AG04449 (cell line): ENCODE measurements around the gene NIN.

ENCODE experiments used
- CTCF ChIA-PET: fragments of 350-600 bp; formaldehyde crosslinking; extraction: SDS; loops from one replicate; lab custom pipeline; 2021; ENCODE audit warnings: antibody characterized with exemption; lab: Yijun Ruan, JAX
- POLR2A ChIA-PET: fragments of 400-600, 350-600 bp; formaldehyde crosslinking; extraction: SDS; loops from one replicate; lab custom pipeline; 2020; ENCODE audit warnings: antibody characterized with exemption, inconsistent platforms; lab: Yijun Ruan, JAX
- DNase-seq: peaks from one replicate; pipeline ENCODE4 v3.0.0-alpha.2; 2010; ENCODE audit warnings: low read depth, low spot score
- H3K4me3 ChIP-seq: 2 replicates; pipeline ENCODE4 v1.5.1; 2011; ENCODE audit warnings: low read depth, mild to moderate bottlenecking, control low read depth, low read length
- CTCF ChIP-seq: IDR thresholded peaks from one replicate; pipeline ENCODE4 v1.5.1; 2011; ENCODE audit warnings: mild to moderate bottlenecking, moderate library complexity, low read length, control low read depth, inconsistent platforms; ENCODE audit not compliant: insufficient read depth; ENCODE audit errors: missing control alignments

The NIN gene

GRCh38 chr14:50836515-50836914 is 5.6 kb upstream of the NIN start:
- CTCF ChIA-PET, result interaction anchor here (1.3 kb wide), 1 partner anchor 24 kb away, joined by 3 read pairs; no protein-coding TSS in a partner anchor
- DNase-seq, result no peak
- TF ChIP-seq CTCF, result no peak

GRCh38 chr14:50835280-50835679 is 4.3 kb upstream of the NIN start:
- no peak for TF ChIP-seq CTCF
- no peak for DNase-seq
- CTCF ChIA-PET, result interaction anchor here (1.5 kb wide), 1 partner anchor 25 kb away, joined by 5 read pairs; no protein-coding TSS in a partner anchor
- POLR2A ChIA-PET, result no interaction called here
- H3K4me3 ChIP-seq, result no peak overlapping the region

More at GRCh38 chr14:50836515-50836914, 5.6 kb upstream of the NIN start:
- no peak overlapping the region for H3K4me3 ChIP-seq
- POLR2A ChIA-PET, result no interaction called here

DNA sequence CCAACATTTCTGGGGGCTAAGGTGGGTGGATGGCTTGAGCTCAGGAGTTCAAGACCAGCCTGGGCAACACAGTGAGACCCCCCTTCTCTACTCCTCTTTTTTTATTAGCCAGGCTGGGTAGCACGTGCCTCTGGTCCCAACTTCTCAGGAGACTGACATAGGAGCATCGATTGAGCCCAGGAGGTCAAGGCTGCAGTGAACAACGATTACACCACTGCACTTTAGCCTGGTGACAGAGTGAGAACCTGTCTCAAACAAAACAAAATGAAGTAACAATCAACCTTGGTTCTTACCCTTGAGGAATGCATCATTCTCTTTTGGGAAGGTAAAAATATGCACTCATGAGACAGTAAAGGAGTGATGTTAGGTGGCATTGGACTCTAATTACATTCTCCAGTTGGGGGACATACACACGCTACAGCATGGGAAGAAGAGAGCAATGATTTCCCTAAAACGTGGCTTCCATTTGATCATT is 3.9 kb upstream of the NIN start:
- ChIA-PET CTCF (interaction anchor here (1.5 kb wide), 1 partner anchor 26 kb away, joined by 5 read pairs; no protein-coding TSS in a partner anchor), POLR2A (no interaction called here)
- TF ChIP-seq CTCF, result no peak
- DNase-seq, result no peak
- no peak overlapping the region for H3K4me3 ChIP-seq

- H3K4me3 ChIP-seq, result no peak overlapping the region
- no peak for TF ChIP-seq CTCF
- ChIA-PET CTCF (interaction anchor here (0.8 to 1.3 kb wide), 2 partner anchors 27 to 56 kb away, joined by 3 to 4 read pairs; no protein-coding TSS in a partner anchor), POLR2A (no interaction called here)
- no peak for DNase-seq
These were observed 2.1 kb upstream of the NIN start for GRCh38 chr14:50832935-50833630.

GRCh38 chr14:50831726-50832168 is 785 bp upstream of the NIN start:
- TF ChIP-seq CTCF, result no peak
- DNase-seq, result no peak
- peak overlapping the region; percentile 74 for H3K4me3 ChIP-seq
- ChIA-PET POLR2A (no interaction called here), CTCF (interaction anchor here (0.9 to 5.6 kb wide), 3 partner anchors 9 to 28 kb away, joined by 3 to 30 read pairs (median 4); no protein-coding TSS in a partner anchor)
